GM21367 (cell line): ENCODE measurements around the gene KCNT1.

Experiments used
- ATAC-seq: cut with Tn5 transposase; IDR thresholded peaks from one replicate; pipeline ENCODE4 v1.9.1; 2021; ENCODE audit not compliant: unreplicated experiment

Gene KCNT1

GRCh38 chr9:135794057-135794335, 92.0 kb downstream of the KCNT1 start:
- ATAC-seq = no peak

GRCh38 chr9:135794361-135794885, 92.4 kb downstream of the KCNT1 start:
- no peak for ATAC-seq

- no peak for ATAC-seq
Measured at GRCh38 chr9:135795391-135795790, 93.4 kb downstream of the KCNT1 start.

GRCh38 chr9:135796784-135797485, 95.0 kb downstream of the KCNT1 start:
- ATAC-seq = no peak

- no peak for ATAC-seq
Measured at GRCh38 chr9:135797507-135798262, 95.7 kb downstream of the KCNT1 start.

- no peak for ATAC-seq
Measured at GRCh38 chr9:135798263-135798585, 96.2 kb downstream of the KCNT1 start.

- no peak for ATAC-seq
Measured at GRCh38 chr9:135799261-135799660, 97.3 kb downstream of the KCNT1 start.

GRCh38 chr9:135801070-135801469, 99.1 kb downstream of the KCNT1 start:
- ATAC-seq = no peak

- no peak for ATAC-seq
Measured at GRCh38 chr9:135802876-135803419, 101.0 kb downstream of the KCNT1 start.

GRCh38 chr9:135803441-135803840, 101.5 kb downstream of the KCNT1 start:
- no peak for ATAC-seq

- ATAC-seq = no peak
Measured at GRCh38 chr9:135804581-135805421, 102.8 kb downstream of the KCNT1 start.

- ATAC-seq = no peak
Measured at GRCh38 chr9:135805422-135806022, 103.5 kb downstream of the KCNT1 start.

- ATAC-seq = no peak
Measured at GRCh38 chr9:135809166-135809565, 107.2 kb downstream of the KCNT1 start.

GRCh38 chr9:135810806-135811575, 109.0 kb downstream of the KCNT1 start:
- no peak for ATAC-seq

GRCh38 chr9:135811801-135812200, 109.8 kb downstream of the KCNT1 start:
- ATAC-seq = no peak

- no peak for ATAC-seq
Measured at GRCh38 chr9:135812961-135813360, 111.0 kb downstream of the KCNT1 start.

- no peak for ATAC-seq
Measured at GRCh38 chr9:135813671-135814290, 111.8 kb downstream of the KCNT1 start.

GRCh38 chr9:135814421-135815095, 112.6 kb downstream of the KCNT1 start:
- ATAC-seq = no peak

- no peak for ATAC-seq
Measured at GRCh38 chr9:135815413-135815812, 113.4 kb downstream of the KCNT1 start.
